ENCODE measurements around the gene SUCLG2. TPM values are rescaled to one million over a fixed set of nuclear protein-coding genes. Genes with fewer than 3 reads are reported as not detected.

Gene SUCLG2
- total RNA-seq, 2 experiments from 2014 or later, result 28.3 to 44.7 TPM

DNA sequence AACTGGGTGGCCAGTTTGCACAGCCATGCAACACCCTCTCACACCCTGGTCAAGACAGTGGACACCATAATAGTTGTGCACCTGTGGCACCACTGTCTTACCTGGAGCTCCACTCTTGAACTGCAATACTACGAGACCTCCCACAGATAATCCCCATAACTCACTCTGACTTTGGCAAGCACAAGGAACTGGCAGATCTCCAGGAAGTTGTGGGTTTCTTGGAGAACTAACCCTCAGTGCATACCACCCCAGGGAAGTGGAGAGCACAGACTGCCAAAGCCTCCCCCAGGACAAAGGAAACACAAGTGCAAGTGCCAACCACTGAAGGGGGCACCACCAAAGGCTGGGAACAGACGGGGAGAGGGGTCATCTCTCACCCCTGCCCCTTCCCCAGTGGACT, 318.6 kb downstream of the SUCLG2 start:
- H4K20me1 ChIP-seq (ENCODE audit: insufficient read depth, low read length), result no peaks in the 10 kb centered on the region
- H2AFZ ChIP-seq (ENCODE audit: low read length), result no peak overlapping the region
- TF ChIP-seq EZH2phosphoT487 (IDR thresholded peaks at IDR 0.05; ENCODE audit: borderline replicate concordance, low read depth, low read length), result no peak
- TF ChIP-seq, protein P1, sequence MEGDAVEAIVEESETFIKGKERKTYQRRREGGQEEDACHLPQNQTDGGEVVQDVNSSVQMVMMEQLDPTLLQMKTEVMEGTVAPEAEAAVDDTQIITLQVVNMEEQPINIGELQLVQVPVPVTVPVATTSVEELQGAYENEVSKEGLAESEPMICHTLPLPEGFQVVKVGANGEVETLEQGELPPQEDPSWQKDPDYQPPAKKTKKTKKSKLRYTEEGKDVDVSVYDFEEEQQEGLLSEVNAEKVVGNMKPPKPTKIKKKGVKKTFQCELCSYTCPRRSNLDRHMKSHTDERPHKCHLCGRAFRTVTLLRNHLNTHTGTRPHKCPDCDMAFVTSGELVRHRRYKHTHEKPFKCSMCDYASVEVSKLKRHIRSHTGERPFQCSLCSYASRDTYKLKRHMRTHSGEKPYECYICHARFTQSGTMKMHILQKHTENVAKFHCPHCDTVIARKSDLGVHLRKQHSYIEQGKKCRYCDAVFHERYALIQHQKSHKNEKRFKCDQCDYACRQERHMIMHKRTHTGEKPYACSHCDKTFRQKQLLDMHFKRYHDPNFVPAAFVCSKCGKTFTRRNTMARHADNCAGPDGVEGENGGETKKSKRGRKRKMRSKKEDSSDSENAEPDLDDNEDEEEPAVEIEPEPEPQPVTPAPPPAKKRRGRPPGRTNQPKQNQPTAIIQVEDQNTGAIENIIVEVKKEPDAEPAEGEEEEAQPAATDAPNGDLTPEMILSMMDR (conservative IDR thresholded peaks at IDR 0.05; ENCODE audit: low read length), result no peak
- no peak overlapping the region for H3K27ac ChIP-seq (ENCODE audit: low read depth, low read length, poor library complexity, severe bottlenecking)
- H3K79me2 ChIP-seq (ENCODE audit: insufficient read depth, low read depth, low read length), result no peaks in the 10 kb centered on the region
- H3K4me1 ChIP-seq (ENCODE audit: insufficient read depth, low read length, poor library complexity, severe bottlenecking), result no peaks in the 10 kb centered on the region
- no peaks in the 10 kb centered on the region for H3K9me2 ChIP-seq (ENCODE audit: insufficient read depth, low read length)
- no peak overlapping the region for H3K4me3 ChIP-seq (ENCODE audit: low read depth, low read length, poor library complexity, severe bottlenecking)
- no peak for DNase-seq (ENCODE audit: low spot score)
- no TSS peak for BruUV-seq (replicated peaks)
- ChIA-PET POLR2A (no interaction called here), CTCF (ENCODE audit: unreplicated experiment) (no interaction called here)
- intact Hi-C loops (cut with micrococcal nuclease; ENCODE audit: unreplicated experiment), result no loop called here
- no peak overlapping the region for H3K4me2 ChIP-seq (ENCODE audit: low read length)
- no peaks in the 10 kb centered on the region for H3K9me3 ChIP-seq (ENCODE audit: low read length)
- no peaks in the 10 kb centered on the region for H3K36me3 ChIP-seq (ENCODE audit: insufficient read depth, low read length)

GRCh38 chr3:67334588-67334987, 319.8 kb downstream of the SUCLG2 start:
- no peak overlapping the region for H3K4me2 ChIP-seq (ENCODE audit: low read length)
- CTCF ChIA-PET (ENCODE audit: unreplicated experiment), result no interaction called here

DNA sequence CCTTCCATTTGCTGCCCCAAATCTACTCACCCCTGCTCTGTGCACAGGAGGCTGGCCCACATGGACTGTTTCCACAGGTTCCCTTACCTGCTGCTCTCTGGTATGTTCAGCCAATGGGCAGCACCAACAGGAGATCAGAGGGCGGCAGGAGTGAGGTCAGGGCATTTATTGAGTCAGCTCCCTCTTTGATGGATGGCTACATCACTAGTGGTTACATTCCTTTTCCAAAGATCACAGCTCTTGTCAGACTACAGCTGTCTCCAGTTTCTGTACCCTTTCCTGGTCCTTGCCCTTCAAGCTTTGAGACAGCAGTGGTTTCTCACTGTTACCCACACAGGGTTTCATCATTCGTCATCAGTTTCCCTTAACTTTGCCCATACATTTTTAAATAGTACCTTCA, 325.1 kb downstream of the SUCLG2 start:
- H3K4me3 ChIP-seq (ENCODE audit: low read depth, low read length, poor library complexity, severe bottlenecking), result no peak overlapping the region
- ChIA-PET CTCF (ENCODE audit: unreplicated experiment) (no interaction called here), POLR2A (interaction anchor here (0.5 to 0.9 kb wide), 4 partner anchors 15 to 533 kb away, joined by 3 read pairs; no protein-coding TSS in a partner anchor)
- H4K20me1 ChIP-seq (ENCODE audit: insufficient read depth, low read length), result no peaks in the 10 kb centered on the region
- H2AFZ ChIP-seq (ENCODE audit: low read length), result no peak overlapping the region
- H3K9me2 ChIP-seq (ENCODE audit: insufficient read depth, low read length), result no peaks in the 10 kb centered on the region
- H3K36me3 ChIP-seq (ENCODE audit: insufficient read depth, low read length), result no peaks in the 10 kb centered on the region
- no peaks in the 10 kb centered on the region for H3K79me2 ChIP-seq (ENCODE audit: insufficient read depth, low read depth, low read length)
- no peaks in the 10 kb centered on the region for H3K4me1 ChIP-seq (ENCODE audit: insufficient read depth, low read length, poor library complexity, severe bottlenecking)
- H3K27ac ChIP-seq (ENCODE audit: low read depth, low read length, poor library complexity, severe bottlenecking), result no peak overlapping the region
- H3K4me2 ChIP-seq (ENCODE audit: low read length), result no peak overlapping the region
- no peak for TF ChIP-seq EZH2phosphoT487 (IDR thresholded peaks at IDR 0.05; ENCODE audit: borderline replicate concordance, low read depth, low read length)
- TF ChIP-seq, protein P1 (conservative IDR thresholded peaks at IDR 0.05; ENCODE audit: low read length), result no peak
- H3K9me3 ChIP-seq (ENCODE audit: low read length), result no peaks in the 10 kb centered on the region
- no peak for DNase-seq (ENCODE audit: low spot score)
- intact Hi-C loops (cut with micrococcal nuclease; ENCODE audit: unreplicated experiment), result no loop called here
- BruUV-seq (replicated peaks), result no TSS peak

More at GRCh38 chr3:67334588-67334987, 319.8 kb downstream of the SUCLG2 start:
- Histone ChIP-seq H3K9me3 (ENCODE audit: low read length) (no peaks in the 10 kb centered on the region), H3K79me2 (ENCODE audit: insufficient read depth, low read depth, low read length) (no peaks in the 10 kb centered on the region), H4K20me1 (ENCODE audit: insufficient read depth, low read length) (no peaks in the 10 kb centered on the region), H3K4me3 (ENCODE audit: low read depth, low read length, poor library complexity, severe bottlenecking) (no peak overlapping the region), H3K27ac (ENCODE audit: low read depth, low read length, poor library complexity, severe bottlenecking) (no peak overlapping the region), H3K36me3 (ENCODE audit: insufficient read depth, low read length) (no peaks in the 10 kb centered on the region), H2AFZ (ENCODE audit: low read length) (no peak overlapping the region), H3K9me2 (ENCODE audit: insufficient read depth, low read length) (no peaks in the 10 kb centered on the region), H3K4me1 (ENCODE audit: insufficient read depth, low read length, poor library complexity, severe bottlenecking) (no peaks in the 10 kb centered on the region)
- intact Hi-C loops (cut with micrococcal nuclease; ENCODE audit: unreplicated experiment), result no loop called here
- no TSS peak for BruUV-seq (replicated peaks)
- TF ChIP-seq, protein P1 (conservative IDR thresholded peaks at IDR 0.05; ENCODE audit: low read length), result no peak
- TF ChIP-seq EZH2phosphoT487 (IDR thresholded peaks at IDR 0.05; ENCODE audit: borderline replicate concordance, low read depth, low read length), result no peak
- no peak for DNase-seq (ENCODE audit: low spot score)
- POLR2A ChIA-PET, result interaction anchor here (1.2 kb wide), 1 partner anchor 32 kb away, joined by 3 read pairs; no protein-coding TSS in a partner anchor

Data from OCI-LY7 (cell line).